ENCODE results near the gene NUMB.
A peak's percentile ranks its signal among the peaks of the same experiment; 100 is the strongest.

NUMB gene

DNA sequence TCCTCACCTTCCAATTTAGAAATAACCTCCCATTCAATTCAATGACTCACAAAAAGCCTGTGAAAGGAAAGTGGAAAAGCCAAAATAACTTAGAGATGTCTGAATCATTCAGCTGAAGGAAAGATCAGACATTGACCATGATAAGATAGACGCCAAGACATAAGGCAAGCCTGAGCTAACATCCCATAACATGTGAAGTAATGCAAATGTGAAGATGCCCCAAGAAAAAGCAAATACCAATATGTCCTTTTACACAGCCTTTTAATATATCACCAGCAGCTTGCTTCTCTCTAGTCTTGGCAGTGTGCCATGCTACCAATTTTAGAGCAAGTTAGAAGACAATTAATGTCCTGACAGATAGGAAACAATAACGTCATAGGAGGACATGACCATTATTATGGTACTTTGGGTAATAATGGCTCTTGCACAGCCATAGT is 2.4 kb upstream of the NUMB start:
- TF ChIP-seq, protein P1, sequence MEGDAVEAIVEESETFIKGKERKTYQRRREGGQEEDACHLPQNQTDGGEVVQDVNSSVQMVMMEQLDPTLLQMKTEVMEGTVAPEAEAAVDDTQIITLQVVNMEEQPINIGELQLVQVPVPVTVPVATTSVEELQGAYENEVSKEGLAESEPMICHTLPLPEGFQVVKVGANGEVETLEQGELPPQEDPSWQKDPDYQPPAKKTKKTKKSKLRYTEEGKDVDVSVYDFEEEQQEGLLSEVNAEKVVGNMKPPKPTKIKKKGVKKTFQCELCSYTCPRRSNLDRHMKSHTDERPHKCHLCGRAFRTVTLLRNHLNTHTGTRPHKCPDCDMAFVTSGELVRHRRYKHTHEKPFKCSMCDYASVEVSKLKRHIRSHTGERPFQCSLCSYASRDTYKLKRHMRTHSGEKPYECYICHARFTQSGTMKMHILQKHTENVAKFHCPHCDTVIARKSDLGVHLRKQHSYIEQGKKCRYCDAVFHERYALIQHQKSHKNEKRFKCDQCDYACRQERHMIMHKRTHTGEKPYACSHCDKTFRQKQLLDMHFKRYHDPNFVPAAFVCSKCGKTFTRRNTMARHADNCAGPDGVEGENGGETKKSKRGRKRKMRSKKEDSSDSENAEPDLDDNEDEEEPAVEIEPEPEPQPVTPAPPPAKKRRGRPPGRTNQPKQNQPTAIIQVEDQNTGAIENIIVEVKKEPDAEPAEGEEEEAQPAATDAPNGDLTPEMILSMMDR (conservative IDR thresholded peaks at IDR 0.05; ENCODE audit: low read depth) = no peak
- CTCF ChIA-PET = no interaction called here
- POLR2A ChIA-PET (ENCODE audit: low non-redundant PET) = interaction anchor here (0.6 kb wide), 1 partner anchor 133 kb away, joined by 3 read pairs; no protein-coding TSS in a partner anchor
- H3K27ac ChIP-seq = no peak overlapping the region
- peak; percentile 45 for DNase-seq (ENCODE audit: low spot score)

DNA sequence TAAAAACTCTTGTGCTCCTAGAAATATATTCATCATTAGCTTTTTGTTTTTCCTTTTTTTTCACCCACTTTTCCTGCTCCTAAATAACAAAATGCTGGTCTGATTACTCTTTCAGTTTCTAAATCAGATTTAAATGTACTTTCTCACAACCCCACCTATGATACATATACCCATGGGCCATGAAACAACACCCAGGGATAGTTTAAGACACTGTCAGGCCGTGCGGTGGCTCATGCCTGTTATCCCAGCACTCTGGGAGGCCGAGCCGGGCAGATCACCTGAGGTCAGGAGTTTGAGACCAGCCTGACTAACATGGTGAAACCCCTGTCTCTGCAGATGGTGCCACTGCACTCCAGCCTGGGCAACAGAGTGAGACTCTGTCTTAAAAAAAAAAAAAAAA is 1.6 kb upstream of the NUMB start:
- CTCF ChIA-PET = no interaction called here
- TF ChIP-seq, protein P1 (conservative IDR thresholded peaks at IDR 0.05; ENCODE audit: low read depth) = no peak
- DNase-seq (ENCODE audit: low spot score) = no peak
- POLR2A ChIA-PET (ENCODE audit: low non-redundant PET) = no interaction called here
- H3K27ac ChIP-seq = peak overlapping the region; percentile 47; the same call in 1 of the 2 replicates

DNA sequence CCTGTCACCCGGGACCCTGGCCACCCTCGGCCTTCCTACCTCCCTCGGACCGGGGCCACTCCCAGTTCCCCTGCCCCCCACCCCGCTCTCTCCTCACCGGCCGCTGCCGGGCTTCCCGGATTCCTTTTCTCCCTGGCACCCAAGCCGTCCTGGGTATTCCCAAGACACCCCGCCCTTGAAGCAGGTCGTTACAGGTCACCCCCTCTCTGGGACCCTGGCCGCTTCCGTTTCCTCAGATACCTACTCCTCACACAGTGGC is 493 bp downstream of the NUMB start:
- ChIA-PET POLR2A (ENCODE audit: low non-redundant PET) (interaction anchor here (0.6 kb wide), 1 partner anchor 321 kb away, joined by 3 read pairs; the partner anchor contains the start of gene PSEN1), CTCF (interaction anchor here (0.6 kb wide), 1 partner anchor 131 kb away, joined by 4 read pairs; no protein-coding TSS in a partner anchor)
- peak overlapping the region; percentile 85 for H3K27ac ChIP-seq
- TF ChIP-seq, protein P1 (conservative IDR thresholded peaks at IDR 0.05; ENCODE audit: low read depth) = no peak
- DNase-seq (ENCODE audit: low spot score) = peak; percentile 48

DNA sequence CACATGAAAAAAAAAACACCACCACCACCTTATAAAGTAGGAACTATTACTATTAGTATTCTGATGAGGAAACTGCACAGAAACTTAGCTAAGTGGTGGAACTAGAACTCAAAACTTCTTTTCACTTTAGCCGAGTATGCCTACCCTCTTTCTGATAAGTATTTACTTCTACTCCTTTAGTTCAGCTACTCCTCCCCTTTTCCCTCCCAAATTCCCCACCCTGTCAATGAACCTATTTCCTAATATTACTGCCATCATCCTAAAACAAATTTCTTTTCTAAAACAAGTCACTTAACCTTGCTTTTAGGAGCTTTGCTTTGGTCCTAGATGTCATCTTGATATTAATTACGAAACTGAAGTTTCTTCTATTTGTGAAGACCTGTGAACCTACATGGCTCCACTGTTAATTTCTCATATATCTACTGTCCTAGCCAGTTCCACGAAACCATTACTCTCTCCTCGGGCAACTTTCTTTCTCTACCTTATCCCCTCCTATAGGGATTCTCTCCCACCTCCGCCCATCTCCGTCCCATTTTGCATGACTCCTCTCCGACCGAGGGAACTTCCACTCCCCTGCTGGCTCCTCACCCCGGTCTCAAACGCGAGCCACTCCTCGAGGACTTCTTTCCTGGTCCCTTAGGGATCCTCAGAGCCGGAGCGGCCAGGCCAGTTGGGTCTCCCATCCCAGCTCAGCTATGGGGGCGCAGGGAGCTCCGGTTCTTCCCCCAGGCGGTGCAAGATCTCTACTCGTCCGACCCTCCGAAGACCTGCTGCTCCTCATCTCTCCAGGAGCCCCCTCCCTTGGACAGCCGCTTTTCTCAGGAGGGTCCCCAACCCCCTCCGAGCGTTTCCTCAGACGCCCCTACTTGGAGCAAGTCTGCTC is 1.1 kb downstream of the NUMB start:
- H3K27ac ChIP-seq = peak overlapping the region; percentile 85
- POLR2A ChIA-PET (ENCODE audit: low non-redundant PET) = no interaction called here
- TF ChIP-seq, protein P1 (conservative IDR thresholded peaks at IDR 0.05; ENCODE audit: low read depth) = no peak
- CTCF ChIA-PET = interaction anchor here (1.6 kb wide), 1 partner anchor 14 kb away, joined by 5 read pairs; no protein-coding TSS in a partner anchor
- DNase-seq (ENCODE audit: low spot score) = peak; percentile 34

DNA sequence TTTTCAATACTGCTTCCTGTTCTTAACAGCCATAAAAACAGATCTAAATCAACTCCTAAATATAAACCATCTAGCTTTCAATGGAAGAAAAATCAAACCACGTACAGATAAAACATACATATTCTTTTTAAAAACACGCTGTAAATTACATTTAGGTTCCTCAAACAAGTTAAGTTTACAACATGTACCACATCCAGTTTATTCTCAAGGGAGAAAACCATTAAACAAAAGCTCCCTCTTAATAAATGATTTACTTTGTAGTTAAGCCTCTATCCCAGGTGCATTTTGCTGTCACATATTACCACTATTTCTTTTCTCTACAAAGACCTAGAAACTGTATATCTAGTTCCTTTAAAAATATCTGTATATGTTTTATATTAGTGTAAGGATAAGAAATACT is 3.1 kb downstream of the NUMB start:
- POLR2A ChIA-PET (ENCODE audit: low non-redundant PET) = no interaction called here

DNA sequence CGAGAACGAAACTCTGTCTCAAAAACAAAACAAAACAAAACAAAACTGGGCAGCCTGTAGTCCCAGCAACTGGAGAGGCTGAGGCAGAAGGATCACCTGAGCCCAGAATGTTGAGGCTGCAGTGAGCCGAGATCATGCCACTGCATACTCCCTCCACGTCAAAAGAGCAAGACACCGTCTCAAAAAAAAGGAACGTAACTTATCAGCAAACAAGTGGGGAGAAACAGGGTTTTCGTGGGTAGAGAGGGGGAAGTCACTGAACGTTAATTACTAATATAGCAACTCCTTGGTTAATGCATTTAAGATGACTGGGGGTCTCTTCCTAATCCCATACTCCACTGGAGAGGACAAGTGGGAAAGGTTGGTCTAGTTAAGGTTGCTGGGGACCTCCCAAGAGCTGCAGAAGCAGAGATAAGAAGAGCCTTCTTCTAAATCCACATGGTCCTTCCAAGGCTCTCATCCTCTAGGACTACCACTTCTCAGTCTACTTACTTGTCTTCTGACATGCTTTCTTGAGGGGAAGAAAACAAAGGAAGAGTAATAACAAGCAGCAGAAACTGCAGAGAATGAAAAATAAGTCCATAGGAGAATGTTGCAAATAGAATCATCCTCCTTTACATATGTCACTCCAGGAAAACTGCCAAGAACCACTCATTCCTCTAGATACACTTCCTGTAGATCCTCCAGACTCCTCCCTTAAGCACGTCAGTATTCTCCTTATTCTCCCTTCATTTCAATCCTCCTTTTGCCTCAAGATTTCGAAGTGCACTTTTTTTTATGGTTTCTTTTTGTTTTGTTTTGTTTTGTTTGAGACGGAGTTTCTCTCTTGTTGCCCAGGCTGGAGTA is 5.8 kb downstream of the NUMB start:
- DNase-seq (ENCODE audit: low spot score) = peak; percentile 26
- TF ChIP-seq, protein P1 (conservative IDR thresholded peaks at IDR 0.05; ENCODE audit: low read depth) = no peak
- ChIA-PET CTCF (no interaction called here), POLR2A (ENCODE audit: low non-redundant PET) (no interaction called here)
- H3K27ac ChIP-seq = peak overlapping the region; percentile 58

More for the DNA sequence above, 3.1 kb downstream of the NUMB start:
- no peak for DNase-seq (ENCODE audit: low spot score)
- TF ChIP-seq, protein P1 (conservative IDR thresholded peaks at IDR 0.05; ENCODE audit: low read depth) = no peak
- CTCF ChIA-PET = no interaction called here
- no peak overlapping the region for H3K27ac ChIP-seq
